ENCODE results near the gene GDF7. TPM values are rescaled to one million over a fixed set of nuclear protein-coding genes. Genes with fewer than 3 reads are reported as not detected.

Gene GDF7
- total and polyA plus RNA-seq, 8 donors: 0.15 to 0.42 (median 0.30) TPM

GRCh38 chr2:20622731-20623130 is 44.2 kb upstream of the GDF7 start:
- H3K9me3 ChIP-seq: no peaks in the 10 kb centered on the region
- H3K27me3 ChIP-seq: no peaks in the 10 kb centered on the region
- H3K27ac ChIP-seq: no peak overlapping the region
- intact Hi-C loops (cut with DNase I): no loop called here
- H3K4me3 ChIP-seq: no peak overlapping the region
- H3K36me3 ChIP-seq: peaks cover 0 to 72% of the 10 kb centered on the region in 2 donors
- DNase-seq (peak in 1 of 4 donors; percentile 21), ATAC-seq (no peak)
- TF ChIP-seq CTCF (IDR thresholded peaks at IDR 0.05): no peak
- H3K4me1 ChIP-seq: peaks cover 7 to 18% of the 10 kb centered on the region in 2 donors

- TF ChIP-seq CTCF (IDR thresholded peaks at IDR 0.05): no peak
- H3K36me3 ChIP-seq: peaks cover 0 to 72% of the 10 kb centered on the region in 2 donors
- intact Hi-C loops (cut with DNase I): no loop called here
- H3K9me3 ChIP-seq: no peaks in the 10 kb centered on the region
- no peaks in the 10 kb centered on the region for H3K27me3 ChIP-seq
- H3K27ac ChIP-seq: no peak overlapping the region
- no peak for ATAC-seq
- no peak overlapping the region for H3K4me3 ChIP-seq
- DNase-seq: peak in 2 of 4 donors; percentile 10 to 61
- peaks cover 3 to 13% of the 10 kb centered on the region in 2 donors for H3K4me1 ChIP-seq
Observed at GRCh38 chr2:20623241-20623640, 43.7 kb upstream of the GDF7 start.

GRCh38 chr2:20623741-20624155 is 43.2 kb upstream of the GDF7 start:
- H3K36me3 ChIP-seq: peaks cover 0 to 72% of the 10 kb centered on the region in 2 donors
- ATAC-seq: no peak
- TF ChIP-seq CTCF (IDR thresholded peaks at IDR 0.05): no peak

GRCh38 chr2:20624156-20624883 is 42.6 kb upstream of the GDF7 start:
- peaks cover 0 to 71% of the 10 kb centered on the region in 2 donors for H3K36me3 ChIP-seq
- no peaks in the 10 kb centered on the region for H3K9me3 ChIP-seq
- H3K4me1 ChIP-seq: peaks cover 0 to 2% of the 10 kb centered on the region in 2 donors
- TF ChIP-seq CTCF (IDR thresholded peaks at IDR 0.05): no peak
- DNase-seq (peak in 2 of 4 donors; percentile 15 to 41), ATAC-seq (no peak)
- no peak overlapping the region for H3K27ac ChIP-seq
- no peak overlapping the region for H3K4me3 ChIP-seq
- intact Hi-C loops (cut with DNase I): no loop called here
- no peaks in the 10 kb centered on the region for H3K27me3 ChIP-seq

More at GRCh38 chr2:20623741-20624155, 43.2 kb upstream of the GDF7 start:
- Histone ChIP-seq H3K4me3 (no peak overlapping the region), H3K27ac (no peak overlapping the region), H3K4me1 (peaks cover 0 to 8% of the 10 kb centered on the region in 2 donors), H3K27me3 (no peaks in the 10 kb centered on the region), H3K9me3 (no peaks in the 10 kb centered on the region)
- intact Hi-C loops (cut with DNase I): no loop called here
- peak in 2 of 4 donors; percentile 22 to 75 for DNase-seq

- DNase-seq (peak in 2 of 4 donors; percentile 29 to 50), ATAC-seq (no peak)
- no peaks in the 10 kb centered on the region for H3K27me3 ChIP-seq
- peak overlapping the region in 1 of 2 donors; percentile 62 for H3K27ac ChIP-seq
- no peaks in the 10 kb centered on the region for H3K4me1 ChIP-seq
- H3K9me3 ChIP-seq: no peaks in the 10 kb centered on the region
- H3K4me3 ChIP-seq: no peak overlapping the region
- peaks cover 0 to 71% of the 10 kb centered on the region in 2 donors for H3K36me3 ChIP-seq
- TF ChIP-seq CTCF (IDR thresholded peaks at IDR 0.05): no peak
- intact Hi-C loops (cut with DNase I): no loop called here
Observed at GRCh38 chr2:20624884-20625485, 42.0 kb upstream of the GDF7 start.

All from left lung (tissue), 10 donors.